Prostate gland (tissue), 2 donors: Measurements from ENCODE around the gene EGLN3.

Source experiments
- CTCF ChIP-seq, 4 experiments: fragments of 200-600 bp in 2 of 4; fragments of 450-650 bp in 2 of 4; sonication (generic) in 2 of 4; IDR thresholded peaks; 1 replicate in 3 of 4; 2 replicates in 1 of 4; pipeline ENCODE4 v1.5.1; 2016 to 2019; ENCODE audit warnings: antibody characterized with exemption in 4 of 4, mild to moderate bottlenecking in 2 of 4, moderate library complexity in 2 of 4
- POLR2A ChIP-seq: fragments of 450-650 bp; IDR thresholded peaks from one replicate; pipeline ENCODE4 v1.6.1; 2016; ENCODE audit warnings: antibody characterized with exemption, mild to moderate bottlenecking

GRCh38 chr14:34000396-34000795 lies 49.5 kb upstream of the EGLN3 start:
- no peak for TF ChIP-seq CTCF (IDR thresholded peaks at IDR 0.05)
- no peak for TF ChIP-seq POLR2A
